NCI-H524 treated with DMSO at 0.1 percent for 48 hours (cell line): Measurements from ENCODE around the gene COL6A1.

Source experiments
- DNase-seq: peaks from one replicate; lab custom pipeline; 2025; lab: John Stamatoyannopoulos, UW

The COL6A1 gene

GRCh38 chr21:45994086-45994661 lies 12.6 kb downstream of the COL6A1 start:
- no peak for DNase-seq

DNA sequence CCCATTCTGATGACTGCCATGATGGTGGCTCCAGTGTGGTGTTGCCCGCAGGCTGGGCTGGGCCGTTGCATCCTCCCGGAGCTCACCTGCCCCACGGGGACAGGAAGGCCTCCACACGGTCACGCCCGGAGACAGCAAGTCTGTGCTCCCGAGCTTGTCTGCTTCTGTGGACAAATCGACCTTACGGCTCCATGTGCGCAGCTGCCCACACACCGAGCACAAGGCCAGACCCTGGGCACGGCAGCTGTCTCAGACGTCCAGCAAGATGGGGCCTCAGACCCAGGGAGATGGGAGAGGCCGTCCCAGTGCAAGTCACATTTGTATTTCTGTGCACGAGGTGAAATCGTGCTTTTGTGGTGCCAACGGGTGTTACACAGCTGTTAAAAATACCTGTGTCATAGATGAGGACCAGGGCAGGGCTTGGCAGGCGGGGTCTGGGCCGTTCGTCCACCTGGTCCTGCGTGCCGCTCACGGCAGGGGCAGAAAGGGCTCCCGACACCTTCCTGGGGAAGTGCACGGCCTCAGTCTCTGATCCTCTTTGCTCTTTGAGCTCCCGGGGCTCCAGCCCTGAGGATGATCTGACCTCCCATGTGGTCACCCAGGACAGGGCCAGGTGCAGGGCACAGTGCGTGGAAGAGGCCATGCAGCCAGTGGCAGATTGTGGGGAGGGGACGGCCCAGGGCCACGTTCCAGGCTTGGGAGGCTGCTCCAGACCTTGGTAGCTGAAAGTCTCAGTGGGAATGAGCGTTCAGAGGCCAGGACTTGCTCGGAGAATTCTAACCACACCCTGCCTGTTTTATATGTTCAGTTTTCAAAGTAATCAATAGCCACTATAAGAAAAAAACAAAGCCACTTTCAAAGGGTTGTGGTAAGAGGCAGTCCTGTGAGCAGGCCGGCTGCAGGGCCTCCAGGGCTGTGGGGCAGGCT lies 13.5 kb downstream of the COL6A1 start:
- no peak for DNase-seq

- DNase-seq = no peak
Measured at GRCh38 chr21:45995686-45996179, 14.2 kb downstream of the COL6A1 start.

- DNase-seq = no peak
Measured at GRCh38 chr21:45996311-45997204, 15.0 kb downstream of the COL6A1 start.

DNA sequence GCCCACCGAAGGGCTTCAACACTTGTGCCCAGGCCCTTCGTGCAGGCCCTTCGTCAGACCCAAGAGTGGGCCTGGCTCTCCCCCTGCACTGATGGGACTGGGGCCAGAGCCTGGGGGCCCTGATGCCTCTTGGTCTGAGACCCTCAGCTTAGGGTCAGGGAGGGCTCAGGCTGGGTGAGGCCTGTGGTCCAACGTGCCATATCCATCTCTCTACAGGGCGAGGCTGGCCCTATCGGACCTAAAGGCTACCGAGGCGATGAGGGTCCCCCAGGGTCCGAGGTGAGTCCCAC lies 15.6 kb downstream of the COL6A1 start:
- DNase-seq = no peak

DNA sequence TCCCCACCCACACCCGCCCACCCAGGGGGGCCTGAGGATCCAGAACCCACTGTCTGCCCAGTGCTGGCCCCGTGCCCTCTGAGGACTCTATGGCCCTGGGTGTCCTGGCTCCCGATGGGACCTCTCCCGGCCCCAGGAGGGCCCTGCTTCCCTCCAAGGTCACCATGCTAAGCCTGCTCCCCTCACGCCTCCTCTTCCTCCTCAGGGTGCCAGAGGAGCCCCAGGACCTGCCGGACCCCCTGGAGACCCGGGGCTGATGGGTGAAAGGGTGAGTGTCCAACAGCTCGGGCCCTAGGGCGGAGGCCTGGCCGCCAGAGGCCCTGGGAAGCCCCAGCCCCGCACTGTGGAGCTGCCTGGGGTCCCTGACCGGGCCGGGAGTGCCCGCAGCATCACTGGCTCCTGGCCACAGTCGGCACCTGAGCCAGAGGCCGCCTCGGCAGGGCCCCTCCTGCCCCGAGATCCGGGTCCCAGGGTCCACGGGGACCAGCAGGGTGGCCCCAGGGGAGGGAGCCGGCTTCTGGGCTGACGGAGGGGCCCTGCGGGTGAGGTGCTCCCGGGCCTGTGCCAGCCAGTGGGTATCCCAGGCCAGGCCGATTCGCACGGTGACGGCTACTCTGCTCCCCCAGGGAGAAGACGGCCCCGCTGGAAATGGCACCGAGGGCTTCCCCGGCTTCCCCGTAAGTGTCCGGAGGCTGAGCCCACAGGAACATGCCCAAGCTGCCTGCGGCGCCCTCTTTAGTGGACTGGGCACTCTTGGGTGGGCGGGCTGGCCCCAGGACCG lies 16.1 kb downstream of the COL6A1 start:
- DNase-seq = no peak

DNA sequence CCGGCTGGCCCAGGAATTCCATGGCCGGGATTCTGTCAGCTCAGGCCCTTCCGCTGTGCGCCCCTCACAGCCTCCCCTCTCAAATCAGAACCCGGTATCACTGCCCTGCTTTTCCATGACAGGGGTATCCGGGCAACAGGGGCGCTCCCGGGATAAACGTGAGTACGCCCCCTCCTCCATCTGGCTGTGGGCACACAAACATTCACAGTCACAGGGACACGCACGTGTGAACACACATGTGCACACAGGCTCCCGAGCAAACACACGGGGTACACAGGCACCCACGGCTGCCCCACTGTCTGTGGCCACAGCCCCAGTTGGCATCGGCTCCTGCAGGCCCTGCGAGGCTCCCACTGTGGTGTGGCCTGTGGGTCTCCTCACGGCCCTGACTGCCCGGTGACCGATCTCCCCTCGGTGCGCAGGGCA lies 16.7 kb downstream of the COL6A1 start:
- DNase-seq = no peak

- no peak for DNase-seq
Measured at GRCh38 chr21:45998871-45999580, 17.5 kb downstream of the COL6A1 start.

DNA sequence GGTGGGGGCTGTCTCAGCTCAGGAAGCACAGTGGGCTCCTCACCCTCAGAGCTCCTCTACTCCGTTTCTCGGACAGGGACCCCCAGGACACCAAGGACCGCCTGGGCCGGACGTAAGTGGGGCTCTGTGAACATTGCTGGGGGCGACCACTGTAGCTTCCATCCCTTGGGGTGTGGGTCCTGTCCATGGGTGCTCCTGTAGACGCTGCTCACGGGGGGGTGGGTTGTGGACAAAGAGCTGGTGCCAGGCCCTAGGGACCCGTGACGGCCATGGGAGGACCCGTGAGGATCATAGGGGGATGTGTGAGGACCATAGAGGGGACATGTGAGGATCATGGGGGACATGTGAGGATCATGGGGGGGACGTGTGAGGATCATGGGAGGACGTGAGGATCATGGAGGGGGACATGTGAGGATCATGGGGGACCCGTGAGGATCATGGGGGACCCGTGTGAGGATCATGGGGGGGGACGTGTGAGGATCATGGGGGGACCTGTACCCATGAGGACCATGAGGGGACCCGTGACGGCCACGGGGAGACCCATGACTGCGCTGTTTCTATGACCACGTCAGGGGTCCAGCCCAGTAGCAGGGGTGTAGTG lies 18.1 kb downstream of the COL6A1 start:
- DNase-seq = no peak

DNA sequence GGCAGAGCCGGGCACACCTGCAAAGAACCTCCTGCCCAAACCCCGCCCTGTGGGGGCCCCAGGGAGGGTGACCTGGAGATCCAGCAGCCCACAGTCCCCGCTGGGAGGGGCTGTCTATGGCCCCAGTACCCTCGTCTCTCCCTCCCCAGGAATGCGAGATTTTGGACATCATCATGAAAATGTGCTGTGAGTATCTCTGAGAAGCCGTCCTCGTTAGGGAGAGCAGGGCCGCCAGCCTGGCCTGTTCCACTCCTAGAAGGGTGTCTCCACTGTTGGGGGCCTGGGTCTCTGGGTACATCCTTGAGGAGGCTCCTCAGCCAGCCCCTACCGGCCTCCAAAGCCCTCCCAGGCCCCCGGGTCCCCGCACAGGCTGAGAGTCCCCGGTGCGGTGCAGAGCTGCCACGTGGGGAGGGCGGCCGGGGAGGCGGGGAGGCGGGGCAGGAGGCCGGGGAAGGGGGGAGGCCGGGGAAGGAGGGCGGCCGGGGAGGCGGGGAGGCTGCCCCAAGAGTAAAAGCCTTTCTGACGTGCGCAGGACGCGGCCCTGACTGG lies 18.7 kb downstream of the COL6A1 start:
- DNase-seq = no peak

- DNase-seq = no peak
Measured at GRCh38 chr21:46000731-46001641, 19.4 kb downstream of the COL6A1 start.

GRCh38 chr21:46001821-46002681 lies 20.5 kb downstream of the COL6A1 start:
- DNase-seq = no peak

DNA sequence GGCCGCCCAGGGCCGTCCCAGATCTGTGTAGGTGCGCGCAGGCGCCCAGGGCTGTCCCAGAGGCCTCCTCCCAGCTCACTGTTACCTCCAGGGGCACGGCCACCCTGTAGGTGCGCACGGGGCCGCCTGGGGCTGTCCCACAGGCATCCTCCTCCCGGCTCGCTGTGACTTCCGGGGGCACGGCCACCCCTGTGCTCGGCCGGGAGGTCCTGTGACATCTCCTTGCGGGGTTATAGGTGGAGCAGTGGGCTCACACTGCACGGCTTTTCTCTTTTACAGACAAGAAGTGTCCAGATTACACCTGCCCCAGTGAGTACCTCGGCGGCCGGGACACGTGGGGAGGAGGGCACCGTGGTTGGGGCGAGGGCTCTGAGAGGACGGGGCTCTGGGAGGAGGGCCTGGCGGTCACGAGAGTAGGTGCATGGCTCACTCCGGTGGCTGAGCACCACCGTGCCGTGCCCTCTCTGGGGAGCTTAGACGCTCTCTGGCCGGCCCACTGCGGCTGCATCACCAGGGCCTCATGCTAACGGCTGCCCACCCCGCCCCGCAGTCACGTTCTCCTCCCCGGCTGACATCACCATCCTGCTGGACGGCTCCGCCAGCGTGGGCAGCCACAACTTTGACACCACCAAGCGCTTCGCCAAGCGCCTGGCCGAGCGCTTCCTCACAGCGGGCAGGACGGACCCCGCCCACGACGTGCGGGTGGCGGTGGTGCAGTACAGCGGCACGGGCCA lies 21.4 kb downstream of the COL6A1 start:
- no peak for DNase-seq

- no peak for DNase-seq
Measured at GRCh38 chr21:46003575-46004007, 22.0 kb downstream of the COL6A1 start.

DNA sequence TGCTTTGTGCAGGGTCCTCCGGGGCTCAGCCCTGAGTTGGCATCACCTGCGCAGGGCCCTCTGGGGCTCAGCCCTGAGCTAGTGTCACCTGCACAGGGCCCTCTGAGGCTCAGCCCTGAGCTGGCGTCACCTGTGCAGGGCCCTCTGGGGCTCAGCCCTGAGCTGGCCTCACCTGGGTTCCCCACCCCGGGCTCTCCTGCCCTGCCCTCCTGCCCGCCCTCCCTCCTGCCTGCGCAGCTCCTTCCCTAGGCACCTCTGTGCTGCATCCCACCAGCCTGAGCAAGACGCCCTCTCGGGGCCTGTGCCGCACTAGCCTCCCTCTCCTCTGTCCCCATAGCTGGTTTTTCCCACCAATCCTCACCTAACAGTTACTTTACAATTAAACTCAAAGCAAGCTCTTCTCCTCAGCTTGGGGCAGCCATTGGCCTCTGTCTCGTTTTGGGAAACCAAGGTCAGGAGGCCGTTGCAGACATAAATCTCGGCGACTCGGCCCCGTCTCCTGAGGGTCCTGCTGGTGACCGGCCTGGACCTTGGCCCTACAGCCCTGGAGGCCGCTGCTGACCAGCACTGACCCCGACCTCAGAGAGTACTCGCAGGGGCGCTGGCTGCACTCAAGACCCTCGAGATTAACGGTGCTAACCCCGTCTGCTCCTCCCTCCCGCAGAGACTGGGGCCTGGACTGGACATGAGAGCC lies 22.7 kb downstream of the COL6A1 start:
- DNase-seq = no peak

GRCh38 chr21:46005081-46005480 lies 23.5 kb downstream of the COL6A1 start:
- DNase-seq = no peak

DNA sequence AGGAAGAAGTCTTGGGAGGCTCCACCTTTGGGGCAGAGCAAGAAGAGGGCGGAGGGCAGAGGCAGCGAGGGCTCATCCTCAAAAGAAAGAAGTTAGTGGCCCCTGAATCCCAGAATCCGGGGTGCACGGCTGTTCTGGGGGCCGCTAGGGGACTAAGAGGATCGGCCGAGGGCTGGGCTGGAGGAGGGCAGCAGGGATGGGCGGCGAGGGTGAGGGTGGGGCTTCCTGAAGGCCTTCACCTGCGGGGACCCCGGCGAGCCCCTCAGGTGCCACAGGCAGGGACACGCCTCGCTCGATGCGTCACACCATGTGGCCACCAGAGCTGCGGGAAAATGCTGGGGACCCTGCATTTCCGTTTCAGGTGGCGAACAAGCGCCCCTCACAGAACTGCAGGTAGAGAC lies 23.9 kb downstream of the COL6A1 start:
- DNase-seq = no peak
